H9 (cell line): ENCODE results near the gene ROPN1. TPM values are rescaled to one million over a fixed set of nuclear protein-coding genes. Genes with fewer than 3 reads are reported as not detected.
"Not testable (repeated sequence)": the region's sequence is repeated elsewhere in the genome, so short reads cannot be mapped to it uniquely, and the experiment has no call there.

Experiments
- DNase-seq: peaks from one replicate; pipeline ENCODE4 v3.0.0-alpha.2; 2017
- H2AFZ ChIP-seq: one replicate; pipeline ENCODE4 v1.6.1; 2013; ENCODE audit warnings: mild to moderate bottlenecking, low read length, control low read depth, moderate library complexity
- H2AK5ac ChIP-seq: 2 replicates; pipeline ENCODE4 v1.6.1; 2013; ENCODE audit warnings: low read length, control low read depth, mixed read lengths; ENCODE audit not compliant: insufficient read length
- H2BK120ac ChIP-seq: one replicate; pipeline ENCODE4 v1.6.1; 2013; ENCODE audit warnings: low read depth, mild to moderate bottlenecking, low read length, control low read depth, inconsistent platforms; ENCODE audit not compliant: poor library complexity, severe bottlenecking
- H2BK12ac ChIP-seq: 2 replicates; pipeline ENCODE4 v1.6.1; 2013; ENCODE audit warnings: low read length, control low read depth, mixed read lengths, low read depth; ENCODE audit not compliant: insufficient read length
- H2BK15ac ChIP-seq: 2 replicates; pipeline ENCODE4 v1.6.1; 2013; ENCODE audit warnings: low read depth, low read length, control low read depth
- H2BK20ac ChIP-seq: one replicate; pipeline ENCODE4 v1.6.1; 2013; ENCODE audit warnings: low read depth, mild to moderate bottlenecking, low read length, control low read depth, inconsistent platforms; ENCODE audit not compliant: poor library complexity, severe bottlenecking
- H2BK5ac ChIP-seq: 2 replicates; pipeline ENCODE4 v1.6.1; 2013; ENCODE audit warnings: low read length, control low read depth, mixed read lengths; ENCODE audit not compliant: insufficient read length
- H3K14ac ChIP-seq: 2 replicates; pipeline ENCODE4 v1.6.1; 2013; ENCODE audit warnings: low read length, control low read depth; ENCODE audit not compliant: insufficient read depth
- H3K18ac ChIP-seq: 2 replicates; pipeline ENCODE4 v1.6.1; 2013; ENCODE audit warnings: low read depth, mild to moderate bottlenecking, mixed read lengths, low read length, control low read depth; ENCODE audit not compliant: insufficient read length
- H3K23ac ChIP-seq: 2 replicates; pipeline ENCODE4 v1.6.1; 2013; ENCODE audit warnings: low read length, control low read depth, mixed read lengths, low read depth; ENCODE audit not compliant: insufficient read length
- H3K23me2 ChIP-seq: 2 replicates; pipeline ENCODE4 v1.6.1; 2013; ENCODE audit warnings: low read depth, mild to moderate bottlenecking, mixed read lengths, low read length, control low read depth; ENCODE audit not compliant: insufficient read length, poor library complexity, severe bottlenecking
- H3K27ac ChIP-seq: 2 replicates; pipeline ENCODE4 v1.5.1; 2013; ENCODE audit warnings: low read length, control low read depth, mixed read lengths, low read depth; ENCODE audit not compliant: insufficient read length
- H3K27me3 ChIP-seq: 2 replicates; pipeline ENCODE4 v1.6.1; 2013; ENCODE audit warnings: low read length, control low read depth, inconsistent platforms; ENCODE audit not compliant: insufficient read depth
- H3K4ac ChIP-seq: 2 replicates; pipeline ENCODE4 v1.6.1; 2013; ENCODE audit warnings: low read depth, mild to moderate bottlenecking, control low read depth, inconsistent platforms, low read length, moderate library complexity
- H3K4me1 ChIP-seq: 2 replicates; pipeline ENCODE4 v1.6.1; 2013; ENCODE audit warnings: low read length, control low read depth, inconsistent platforms; ENCODE audit not compliant: insufficient read depth
- H3K4me2 ChIP-seq: 2 replicates; pipeline ENCODE4 v1.6.1; 2013; ENCODE audit warnings: low read length, control low read depth, mixed read lengths; ENCODE audit not compliant: insufficient read length, insufficient read depth
- H3K56ac ChIP-seq: 2 replicates; pipeline ENCODE4 v1.6.1; 2013; ENCODE audit warnings: low read depth, mild to moderate bottlenecking, mixed read lengths, low read length, control low read depth; ENCODE audit not compliant: insufficient read length
- H3K79me1 ChIP-seq: 2 replicates; pipeline ENCODE4 v1.6.1; 2013; ENCODE audit warnings: low read depth, mild to moderate bottlenecking, moderate library complexity, low read length, control low read depth, inconsistent platforms; ENCODE audit not compliant: insufficient read depth, poor library complexity, severe bottlenecking
- H3K79me2 ChIP-seq: 2 replicates; pipeline ENCODE4 v1.6.1; 2013; ENCODE audit warnings: low read length, control low read depth, inconsistent platforms; ENCODE audit not compliant: insufficient read depth
- H3K9ac ChIP-seq: 2 replicates; pipeline ENCODE4 v1.6.1; 2013; ENCODE audit warnings: low read length, control low read depth, mixed read lengths; ENCODE audit not compliant: insufficient read length; ENCODE audit errors: extremely low read depth
- H3K9me3 ChIP-seq: one replicate; pipeline ENCODE4 v1.6.1; 2013; ENCODE audit warnings: low read depth, low read length, inconsistent platforms; ENCODE audit not compliant: control insufficient read depth
- H3T11ph ChIP-seq: one replicate; pipeline ENCODE4 v1.6.1; 2013; ENCODE audit warnings: mild to moderate bottlenecking, low read length, control low read depth, inconsistent platforms
- H4K20me1 ChIP-seq: one replicate; pipeline ENCODE4 v1.6.1; 2013; ENCODE audit not compliant: control insufficient read depth, insufficient read length, insufficient read depth
- H4K5ac ChIP-seq: 2 replicates; pipeline ENCODE4 v1.6.1; 2013; ENCODE audit warnings: low read depth, mild to moderate bottlenecking, mixed read lengths, low read length, control low read depth; ENCODE audit not compliant: insufficient read length
- H4K8ac ChIP-seq: replicated peaks from 2 replicates; pipeline ENCODE4 v1.6.1; 2013; ENCODE audit warnings: low read length, control low read depth, mixed read lengths, low read depth; ENCODE audit not compliant: insufficient read length
- H4K91ac ChIP-seq: 2 replicates; pipeline ENCODE4 v1.6.1; 2013; ENCODE audit warnings: low read depth, mild to moderate bottlenecking, moderate library complexity, mixed read lengths, low read length, control low read depth; ENCODE audit not compliant: insufficient read length
- H3K27ac Mint-ChIP-seq, 3 experiments: 2 replicates in 2 of 3; 3 replicates in 1 of 3; pipeline ENCODE4 v1.8.0; 2020 to 2021; ENCODE audit warnings: mixed read lengths in 3 of 3, mild to moderate bottlenecking in 1 of 3, moderate library complexity in 1 of 3
- H3K27me3 Mint-ChIP-seq: 2 replicates; pipeline ENCODE4 v1.8.0; 2021; ENCODE audit warnings: low read depth, mild to moderate bottlenecking, moderate library complexity, mixed read lengths
- H3K36me3 Mint-ChIP-seq, 3 experiments: 2 replicates in 2 of 3; 3 replicates in 1 of 3; pipeline ENCODE4 v1.8.0; 2020 to 2021; ENCODE audit warnings: low read depth in 3 of 3, mixed read lengths in 3 of 3; ENCODE audit not compliant: insufficient read depth in 1 of 3
- H3K4me1 Mint-ChIP-seq, 2 experiments: 2 replicates each; pipeline ENCODE4 v1.8.0; 2020; ENCODE audit warnings: mixed read lengths in 2 of 2
- H3K4me3 Mint-ChIP-seq, 2 experiments: 2 replicates in 1 of 2; 3 replicates in 1 of 2; pipeline ENCODE4 v1.8.0; 2020 to 2021; ENCODE audit warnings: mild to moderate bottlenecking in 2 of 2, mixed read lengths in 2 of 2, moderate library complexity in 1 of 2
- H3K9me3 Mint-ChIP-seq, 2 experiments: 2 replicates in 1 of 2; 3 replicates in 1 of 2; pipeline ENCODE4 v1.8.0; 2020; ENCODE audit warnings: mild to moderate bottlenecking in 2 of 2, mixed read lengths in 2 of 2, moderate library complexity in 1 of 2
- WGBS: extraction: QIAGEN DNeasy Blood & Tissue Kit; methylation state at CpG from one replicate; pipeline ENCODE4 v1.1.7; 2013; ENCODE audit warnings: missing lambda C conversion rate, low lambda C conversion rate, mixed read lengths; ENCODE audit not compliant: insufficient read length; ENCODE audit errors: extremely low coverage; 5-methylcytosine and 5-hydroxymethylcytosine counted together
- total RNA-seq: library from RNA; stranded (reverse); gene quantifications from 2 replicates; pipeline ENCODE4 v1.2.1, GENCODE V29; 2021
- TF ChIP-seq, protein P1 (sequence below): fragments of 200-600 bp; sonication (generic); conservative IDR thresholded peaks from 3 replicates; pipeline ENCODE4 v1.8.0; 2021; ENCODE audit warnings: antibody characterized with exemption, mild to moderate bottlenecking

The ROPN1 gene
- total RNA-seq, 1 experiment from 2014 or later, result not detected

GRCh38 chr3:124014366-124014942 is 22.5 kb upstream of the ROPN1 start:
- H4K8ac ChIP-seq, result no peak overlapping the region
- no peak overlapping the region for H3K4me2 ChIP-seq
- H3K36me3 Mint-ChIP-seq, result no peaks in the 10 kb centered on the region
- no peaks in the 10 kb centered on the region for H3K4me1 ChIP-seq
- H4K5ac ChIP-seq, result no peak overlapping the region
- no peaks in the 10 kb centered on the region for H3K79me1 ChIP-seq
- H3K4ac ChIP-seq, result no peak overlapping the region
- H3K9me3 Mint-ChIP-seq, result no peaks in the 10 kb centered on the region
- no peak overlapping the region for H3K27ac ChIP-seq
- no peak overlapping the region for H3K18ac ChIP-seq
- no peaks in the 10 kb centered on the region for H3K27me3 ChIP-seq
- no peak overlapping the region for H4K91ac ChIP-seq
- H3K23ac ChIP-seq, result no peak overlapping the region
- peaks cover 14% of the 10 kb centered on the region for H3K27me3 Mint-ChIP-seq
- H3K27ac Mint-ChIP-seq, result no peak overlapping the region
- no peak overlapping the region for H3T11ph ChIP-seq
- no peaks in the 10 kb centered on the region for H3K23me2 ChIP-seq
- DNase-seq, result no peak
- no peak overlapping the region for H2BK120ac ChIP-seq
- H3K56ac ChIP-seq, result no peak overlapping the region
- H2AK5ac ChIP-seq, result no peak overlapping the region
- no peak overlapping the region for H3K9ac ChIP-seq
- no CpG with 5 or more reads among the region's 3 CpGs for WGBS
- no peak overlapping the region for H2AFZ ChIP-seq
- peaks cover 3 to 7% of the 10 kb centered on the region in 2 experiments for H3K4me1 Mint-ChIP-seq
- no peak overlapping the region for H2BK5ac ChIP-seq
- H2BK20ac ChIP-seq, result no peak overlapping the region
- H4K20me1 ChIP-seq, result no peaks in the 10 kb centered on the region
- TF ChIP-seq, protein P1, sequence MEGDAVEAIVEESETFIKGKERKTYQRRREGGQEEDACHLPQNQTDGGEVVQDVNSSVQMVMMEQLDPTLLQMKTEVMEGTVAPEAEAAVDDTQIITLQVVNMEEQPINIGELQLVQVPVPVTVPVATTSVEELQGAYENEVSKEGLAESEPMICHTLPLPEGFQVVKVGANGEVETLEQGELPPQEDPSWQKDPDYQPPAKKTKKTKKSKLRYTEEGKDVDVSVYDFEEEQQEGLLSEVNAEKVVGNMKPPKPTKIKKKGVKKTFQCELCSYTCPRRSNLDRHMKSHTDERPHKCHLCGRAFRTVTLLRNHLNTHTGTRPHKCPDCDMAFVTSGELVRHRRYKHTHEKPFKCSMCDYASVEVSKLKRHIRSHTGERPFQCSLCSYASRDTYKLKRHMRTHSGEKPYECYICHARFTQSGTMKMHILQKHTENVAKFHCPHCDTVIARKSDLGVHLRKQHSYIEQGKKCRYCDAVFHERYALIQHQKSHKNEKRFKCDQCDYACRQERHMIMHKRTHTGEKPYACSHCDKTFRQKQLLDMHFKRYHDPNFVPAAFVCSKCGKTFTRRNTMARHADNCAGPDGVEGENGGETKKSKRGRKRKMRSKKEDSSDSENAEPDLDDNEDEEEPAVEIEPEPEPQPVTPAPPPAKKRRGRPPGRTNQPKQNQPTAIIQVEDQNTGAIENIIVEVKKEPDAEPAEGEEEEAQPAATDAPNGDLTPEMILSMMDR, result no peak
- no peaks in the 10 kb centered on the region for H3K9me3 ChIP-seq
- H3K14ac ChIP-seq, result no peak overlapping the region
- no peak overlapping the region for H3K4me3 Mint-ChIP-seq
- H2BK12ac ChIP-seq, result no peak overlapping the region
- no peaks in the 10 kb centered on the region for H3K79me2 ChIP-seq
- no peak overlapping the region for H2BK15ac ChIP-seq

DNA sequence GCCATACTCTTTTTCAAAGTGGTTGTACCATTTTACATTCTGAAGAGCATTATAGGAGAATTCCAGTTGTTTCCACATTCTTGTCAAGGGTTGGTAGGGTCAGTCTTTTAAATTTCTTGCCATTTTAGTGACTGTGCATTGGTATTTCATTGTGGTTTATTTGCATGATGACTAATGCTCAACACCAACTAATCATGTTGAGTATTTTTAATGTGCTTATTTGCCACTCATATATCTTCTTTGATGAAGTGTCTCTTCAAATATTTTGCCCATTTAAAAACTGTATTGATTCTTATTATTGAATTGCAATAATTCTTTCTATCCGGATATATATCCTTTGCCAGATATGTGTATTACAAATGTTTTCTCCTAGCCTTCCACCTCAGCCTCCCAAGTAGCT is 16.4 kb upstream of the ROPN1 start:
- H3K14ac ChIP-seq, H3K9me3 ChIP-seq, H2BK5ac ChIP-seq, H2BK120ac ChIP-seq, H3K27ac ChIP-seq, H3K36me3 Mint-ChIP-seq, H3K23ac ChIP-seq, H2AFZ ChIP-seq, H3K4me3 Mint-ChIP-seq, H4K8ac ChIP-seq, H4K20me1 ChIP-seq, H3K4me1 ChIP-seq, DNase-seq, H3K79me1 ChIP-seq, H3K79me2 ChIP-seq, H4K91ac ChIP-seq, H4K5ac ChIP-seq, H2BK12ac ChIP-seq, H3K18ac ChIP-seq, H3K4ac ChIP-seq, H2BK20ac ChIP-seq, H3K27me3 ChIP-seq, H3K27ac Mint-ChIP-seq, H3K9me3 Mint-ChIP-seq, H3K4me2 ChIP-seq, H3K56ac ChIP-seq, H3K9ac ChIP-seq, H3K23me2 ChIP-seq, H3T11ph ChIP-seq, H2BK15ac ChIP-seq, H3K4me1 Mint-ChIP-seq, H2AK5ac ChIP-seq: not testable (repeated sequence)
- no CpG with 5 or more reads among the region's 1 CpG for WGBS
- H3K27me3 Mint-ChIP-seq, result peaks cover 37% of the 10 kb centered on the region
